Neutrophil (primary cell): ENCODE measurements around the gene FLOT2.

Experiments used
- H3K27ac ChIP-seq: fragments of 200-600 bp; sonication (generic); 2 replicates; pipeline ENCODE4 v1.5.1; 2016; ENCODE audit warnings: mild to moderate bottlenecking, moderate library complexity
- H3K27me3 ChIP-seq: fragments of 200-600 bp; sonication (generic); 2 replicates; pipeline ENCODE4 v1.6.0; 2016; ENCODE audit warnings: mild to moderate bottlenecking
- H3K36me3 ChIP-seq: fragments of 200-600 bp; sonication (generic); 2 replicates; pipeline ENCODE4 v1.5.1; 2017
- H3K4me1 ChIP-seq, 2 experiments: fragments of 200-600 bp in 1 of 2; sonication (generic) in 1 of 2; 1 replicate in 1 of 2; 2 replicates in 1 of 2; pipeline versions ENCODE4 v1.5.1 to v1.6.1; 2013 to 2016; ENCODE audit warnings: low read depth in 1 of 2, low read length in 1 of 2, mild to moderate bottlenecking in 1 of 2, moderate library complexity in 1 of 2; ENCODE audit not compliant: control insufficient read depth in 1 of 2, insufficient read depth in 1 of 2
- H3K4me3 ChIP-seq, 2 experiments: fragments of 200-600 bp in 1 of 2; sonication (generic) in 1 of 2; 1 replicate in 1 of 2; 2 replicates in 1 of 2; pipeline ENCODE4 v1.5.1; 2013 to 2016; ENCODE audit warnings: low read depth in 1 of 2, low read length in 1 of 2, mild to moderate bottlenecking in 1 of 2, moderate library complexity in 1 of 2
- H3K9me3 ChIP-seq: fragments of 200-600 bp; sonication (generic); 2 replicates; pipeline ENCODE4 v1.5.1; 2016
- CTCF ChIP-seq: fragments of 200-600 bp; sonication (generic); IDR thresholded peaks from 2 replicates; pipeline ENCODE4 v1.5.1; 2016; ENCODE audit warnings: antibody characterized with exemption

FLOT2 gene

GRCh38 chr17:28858801-28859355 lies 38.7 kb downstream of the FLOT2 start:
- H3K27me3 ChIP-seq: no peaks in the 10 kb centered on the region
- H3K27ac ChIP-seq: no peak overlapping the region
- no peak for TF ChIP-seq CTCF
- H3K9me3 ChIP-seq: no peaks in the 10 kb centered on the region
- peaks cover 25% of the 10 kb centered on the region for H3K36me3 ChIP-seq
- no peak overlapping the region for H3K4me3 ChIP-seq
- H3K4me1 ChIP-seq: peaks cover 11 to 12% of the 10 kb centered on the region in 2 experiments

GRCh38 chr17:28857905-28858800 lies 39.4 kb downstream of the FLOT2 start:
- Histone ChIP-seq H3K9me3 (no peaks in the 10 kb centered on the region), H3K27me3 (no peaks in the 10 kb centered on the region), H3K4me3 (no peak overlapping the region), H3K36me3 (peaks cover 25% of the 10 kb centered on the region), H3K4me1 (peaks cover 11 to 12% of the 10 kb centered on the region in 2 experiments), H3K27ac (no peak overlapping the region)
- TF ChIP-seq CTCF: no peak

GRCh38 chr17:28856028-28856574 lies 41.4 kb downstream of the FLOT2 start:
- Histone ChIP-seq H3K9me3 (no peaks in the 10 kb centered on the region), H3K4me1 (peaks cover 11 to 12% of the 10 kb centered on the region in 2 experiments), H3K27ac (no peak overlapping the region), H3K36me3 (peaks cover 25% of the 10 kb centered on the region), H3K4me3 (no peak overlapping the region), H3K27me3 (no peaks in the 10 kb centered on the region)
- no peak for TF ChIP-seq CTCF

GRCh38 chr17:28855336-28855679 lies 42.2 kb downstream of the FLOT2 start:
- Histone ChIP-seq H3K27ac (peak overlapping the region; percentile 60), H3K27me3 (no peaks in the 10 kb centered on the region), H3K4me3 (peak overlapping the region; percentile 58 to 70), H3K4me1 (peaks cover 11 to 12% of the 10 kb centered on the region in 2 experiments), H3K36me3 (peaks cover 19% of the 10 kb centered on the region), H3K9me3 (no peaks in the 10 kb centered on the region)
- TF ChIP-seq CTCF: no peak

GRCh38 chr17:28854457-28855335 lies 42.8 kb downstream of the FLOT2 start, which contains the start of gene ERAL1:
ERAL1 (plus strand) TSS chr17:28855016; CDS start chr17:28855035, 19 bp downstream.
- H3K36me3 ChIP-seq: peaks cover 18% of the 10 kb centered on the region
- TF ChIP-seq CTCF: no peak
- no peaks in the 10 kb centered on the region for H3K9me3 ChIP-seq
- H3K27ac ChIP-seq: peak within 1 kb of the TSS; percentile 60
- peaks cover 11 to 12% of the 10 kb centered on the region in 2 experiments for H3K4me1 ChIP-seq
- peak within 1 kb of the TSS; percentile 58 to 70 for H3K4me3 ChIP-seq
- H3K27me3 ChIP-seq: no peaks in the 10 kb centered on the region
